GM23338 (cell line): ENCODE data around the gene CFAP53. TPM values are rescaled to one million over a fixed set of nuclear protein-coding genes. Genes with fewer than 3 reads are reported as not detected.

Experiments
- ATAC-seq: fragments of 200-7000 bp; cut with Tn5 transposase; 3 replicates; pipeline ENCODE4 v1.9.1; 2020
- DNase-seq: peaks from one replicate; pipeline ENCODE4 v3.0.0-alpha.2; 2015; ENCODE audit warnings: low spot score
- H2AFZ ChIP-seq: fragments of 200-600 bp; sonication (generic); 2 replicates; pipeline ENCODE4 v1.8.0; 2016; ENCODE audit warnings: antibody characterized with exemption, mild to moderate bottlenecking, moderate library complexity
- H3F3A ChIP-seq: fragments of 200-600 bp; sonication (generic); replicated peaks from 2 replicates; pipeline ENCODE4 v1.8.0; 2017; ENCODE audit warnings: antibody characterized with exemption, mixed run types, low read depth
- H3K27ac ChIP-seq: fragments of 200-600 bp; sonication (generic); 2 replicates; pipeline ENCODE4 v1.6.1; 2016; ENCODE audit warnings: low read depth
- H3K27me3 ChIP-seq: fragments of 200-600 bp; sonication (generic); 2 replicates; pipeline ENCODE4 v1.8.0; 2016; ENCODE audit warnings: mild to moderate bottlenecking, mixed run types, moderate library complexity; ENCODE audit not compliant: insufficient read depth
- H3K36me3 ChIP-seq: fragments of 200-600 bp; sonication (generic); 2 replicates; pipeline ENCODE4 v1.8.0; 2016; ENCODE audit warnings: mild to moderate bottlenecking; ENCODE audit not compliant: insufficient read depth
- H3K4me1 ChIP-seq: fragments of 200-600 bp; sonication (generic); 2 replicates; pipeline ENCODE4 v1.8.0; 2016; ENCODE audit warnings: mild to moderate bottlenecking, moderate library complexity; ENCODE audit not compliant: insufficient read depth
- H3K4me2 ChIP-seq: fragments of 200-600 bp; sonication (generic); 2 replicates; pipeline ENCODE4 v1.7.1; 2017; ENCODE audit warnings: mixed run types
- H3K4me3 ChIP-seq: fragments of 200-600 bp; sonication (generic); 2 replicates; pipeline ENCODE4 v1.6.1; 2016; ENCODE audit warnings: mixed run types
- H3K79me2 ChIP-seq: fragments of 200-600 bp; sonication (generic); replicated peaks from 2 replicates; pipeline ENCODE4 v1.8.0; 2017; ENCODE audit warnings: mild to moderate bottlenecking; ENCODE audit not compliant: insufficient read depth
- H3K9me2 ChIP-seq: fragments of 200-600 bp; sonication (generic); 2 replicates; pipeline ENCODE4 v1.8.0; 2017; ENCODE audit not compliant: insufficient read depth
- H4K20me1 ChIP-seq: fragments of 200-600 bp; sonication (generic); replicated peaks from 2 replicates; pipeline ENCODE4 v1.8.0; 2017; ENCODE audit warnings: mild to moderate bottlenecking; ENCODE audit not compliant: insufficient read depth
- H3K27ac Mint-ChIP-seq: 2 replicates; pipeline ENCODE4 v1.8.0; 2020; ENCODE audit warnings: inconsistent platforms, mild to moderate bottlenecking, moderate library complexity, mixed read lengths
- H3K27me3 Mint-ChIP-seq: 3 replicates; pipeline ENCODE4 v1.8.0; 2022; ENCODE audit warnings: low read depth, mild to moderate bottlenecking, moderate library complexity, mixed read lengths, inconsistent platforms; ENCODE audit not compliant: insufficient read depth, poor library complexity
- H3K36me3 Mint-ChIP-seq: 3 replicates; pipeline ENCODE4 v1.8.0; 2021; ENCODE audit warnings: low read depth, mild to moderate bottlenecking, inconsistent platforms, moderate library complexity, mixed read lengths
- H3K4me1 Mint-ChIP-seq: 3 replicates; pipeline ENCODE4 v1.8.0; 2020; ENCODE audit warnings: mild to moderate bottlenecking, inconsistent platforms, mixed read lengths
- H3K4me3 Mint-ChIP-seq: 3 replicates; pipeline ENCODE4 v1.8.0; 2021; ENCODE audit warnings: moderate library complexity, mild to moderate bottlenecking, inconsistent platforms, mixed read lengths
- H3K9me3 Mint-ChIP-seq: 3 replicates; pipeline ENCODE4 v1.8.0; 2020; ENCODE audit warnings: moderate library complexity, mild to moderate bottlenecking, inconsistent platforms, mixed read lengths
- EZH2 ChIP-seq: fragments of 200-600 bp; sonication (generic); IDR thresholded peaks from one replicate; pipeline ENCODE4 v1.8.0; 2017; ENCODE audit warnings: antibody characterized with exemption, mild to moderate bottlenecking, low read depth; ENCODE audit not compliant: unreplicated experiment
- EZH2phosphoT487 ChIP-seq: fragments of 200-600 bp; sonication (generic); IDR thresholded peaks from one replicate; pipeline ENCODE4 v1.8.1; 2018; ENCODE audit warnings: antibody characterized with exemption; ENCODE audit not compliant: unreplicated experiment
- JUNB ChIP-seq: IDR thresholded peaks from one replicate; pipeline ENCODE4 v1.6.1; 2016; ENCODE audit warnings: antibody characterized with exemption; ENCODE audit not compliant: unreplicated experiment
- POLR2AphosphoS5 ChIP-seq: IDR thresholded peaks from 2 replicates; pipeline ENCODE4 v1.6.1; 2016; ENCODE audit warnings: antibody characterized with exemption, low read depth
- ZNF114 ChIP-seq: fragments of 250-450 bp; sonication (Bioruptor Pico); IDR thresholded peaks from 2 replicates; pipeline ENCODE4 v1.5.0; 2020; ENCODE audit warnings: mild to moderate bottlenecking, moderate library complexity
- ZNF331 ChIP-seq: fragments of 250-450 bp; sonication (Bioruptor Pico); IDR thresholded peaks from 2 replicates; pipeline ENCODE4 v1.5.0; 2020; ENCODE audit warnings: low read depth, mild to moderate bottlenecking, moderate library complexity
- ZNF462 ChIP-seq: fragments of 250-450 bp; sonication (Bioruptor Pico); IDR thresholded peaks from 2 replicates; pipeline ENCODE4 v1.5.0; 2020; ENCODE audit warnings: mild to moderate bottlenecking, moderate library complexity
- polyA plus RNA-seq: library from polyadenylated mRNA; unstranded; fragments of >200 nt; fragmentation: Nextera tagmentation; extraction: Ambion mirVana; gene quantifications from 2 replicates; pipeline ENCODE4 v1.2.1, GENCODE V29; 2016
- total RNA-seq: library from RNA; depleted of rRNA; stranded (reverse); fragments of >200 nt; shearing (Covaris generic); gene quantifications from 2 replicates; pipeline ENCODE4 v1.2.3, GENCODE V29; 2014
- TF ChIP-seq, protein P1 (sequence below), 2 experiments: fragments of 200-600 bp in 1 of 2; sonication (generic) in 1 of 2; conservative IDR thresholded peaks; 2 replicates each; pipeline versions ENCODE4 v1.5.1 to v1.6.1; 2016 to 2017; ENCODE audit warnings: antibody characterized with exemption in 2 of 2, low read depth in 2 of 2, mild to moderate bottlenecking in 2 of 2, moderate library complexity in 1 of 2
- TF ChIP-seq, protein P2 (sequence below): IDR thresholded peaks from 2 replicates; pipeline ENCODE4 v1.6.1; 2016; ENCODE audit warnings: antibody characterized with exemption

Gene CFAP53
- total and polyA plus RNA-seq, 2 experiments from 2014 or later = 0.71 TPM; not detected in 1

DNA sequence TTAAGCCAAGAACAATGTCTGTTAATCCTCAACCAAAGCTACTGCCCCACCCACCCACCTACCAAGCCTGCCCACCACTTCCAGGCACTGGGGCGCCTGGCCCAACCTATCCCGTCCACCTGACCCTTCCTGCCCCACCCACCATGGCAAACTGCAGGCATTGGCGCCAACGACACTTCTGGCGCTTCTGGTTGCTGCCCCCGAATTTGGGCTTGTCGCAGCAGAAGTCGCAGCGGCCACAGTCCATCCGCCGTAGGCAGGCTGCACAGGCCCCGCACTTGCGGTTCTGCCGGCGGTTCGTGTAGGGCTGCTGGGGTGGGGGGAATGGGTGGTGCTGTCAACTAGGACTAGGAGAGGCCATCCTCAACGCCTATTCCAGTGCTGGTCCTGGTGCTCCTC, 7.7 kb upstream of the CFAP53 start:
- Histone ChIP-seq H4K20me1 (no peaks in the 10 kb centered on the region; the same call in 1 of the 2 replicates), H3K4me1 (no peaks in the 10 kb centered on the region), H3K36me3 (peaks cover 8% of the 10 kb centered on the region; the same call in 1 of the 2 replicates), H3K79me2 (peaks cover 8% of the 10 kb centered on the region), H3F3A (no peaks in the 10 kb centered on the region), H3K4me2 (no peak overlapping the region), H3K27me3 (no peaks in the 10 kb centered on the region), H3K4me3 (no peak overlapping the region), H3K27ac (no peak overlapping the region), H2AFZ (no peak overlapping the region), H3K9me2 (no peaks in the 10 kb centered on the region)
- Mint-ChIP-seq H3K36me3 (peaks cover 61% of the 10 kb centered on the region), H3K4me3 (no peak overlapping the region), H3K4me1 (no peaks in the 10 kb centered on the region; the same call in 2 of the 3 replicates), H3K27me3 (peaks cover 2% of the 10 kb centered on the region), H3K27ac (no peak overlapping the region), H3K9me3 (no peaks in the 10 kb centered on the region; the same call in 2 of the 3 replicates)
- TF ChIP-seq EZH2phosphoT487 (no peak), EZH2 (no peak), ZNF331 (CRISPR knock-in tag) (no peak), JUNB (no peak), ZNF114 (no peak), ZNF462 (CRISPR knock-in tag) (no peak), POLR2AphosphoS5 (no peak)
- TF ChIP-seq, protein P1, sequence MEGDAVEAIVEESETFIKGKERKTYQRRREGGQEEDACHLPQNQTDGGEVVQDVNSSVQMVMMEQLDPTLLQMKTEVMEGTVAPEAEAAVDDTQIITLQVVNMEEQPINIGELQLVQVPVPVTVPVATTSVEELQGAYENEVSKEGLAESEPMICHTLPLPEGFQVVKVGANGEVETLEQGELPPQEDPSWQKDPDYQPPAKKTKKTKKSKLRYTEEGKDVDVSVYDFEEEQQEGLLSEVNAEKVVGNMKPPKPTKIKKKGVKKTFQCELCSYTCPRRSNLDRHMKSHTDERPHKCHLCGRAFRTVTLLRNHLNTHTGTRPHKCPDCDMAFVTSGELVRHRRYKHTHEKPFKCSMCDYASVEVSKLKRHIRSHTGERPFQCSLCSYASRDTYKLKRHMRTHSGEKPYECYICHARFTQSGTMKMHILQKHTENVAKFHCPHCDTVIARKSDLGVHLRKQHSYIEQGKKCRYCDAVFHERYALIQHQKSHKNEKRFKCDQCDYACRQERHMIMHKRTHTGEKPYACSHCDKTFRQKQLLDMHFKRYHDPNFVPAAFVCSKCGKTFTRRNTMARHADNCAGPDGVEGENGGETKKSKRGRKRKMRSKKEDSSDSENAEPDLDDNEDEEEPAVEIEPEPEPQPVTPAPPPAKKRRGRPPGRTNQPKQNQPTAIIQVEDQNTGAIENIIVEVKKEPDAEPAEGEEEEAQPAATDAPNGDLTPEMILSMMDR (conservative IDR thresholded peaks at IDR 0.05; ENCODE audit: low read depth in 2 of 2) = no peak
- TF ChIP-seq, protein P2, sequence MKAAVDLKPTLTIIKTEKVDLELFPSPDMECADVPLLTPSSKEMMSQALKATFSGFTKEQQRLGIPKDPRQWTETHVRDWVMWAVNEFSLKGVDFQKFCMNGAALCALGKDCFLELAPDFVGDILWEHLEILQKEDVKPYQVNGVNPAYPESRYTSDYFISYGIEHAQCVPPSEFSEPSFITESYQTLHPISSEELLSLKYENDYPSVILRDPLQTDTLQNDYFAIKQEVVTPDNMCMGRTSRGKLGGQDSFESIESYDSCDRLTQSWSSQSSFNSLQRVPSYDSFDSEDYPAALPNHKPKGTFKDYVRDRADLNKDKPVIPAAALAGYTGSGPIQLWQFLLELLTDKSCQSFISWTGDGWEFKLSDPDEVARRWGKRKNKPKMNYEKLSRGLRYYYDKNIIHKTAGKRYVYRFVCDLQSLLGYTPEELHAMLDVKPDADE = no peak
- no peak for DNase-seq
- no peak for ATAC-seq
